Natural killer cell (primary cell): ENCODE results near the gene DCUN1D2. TPM values are rescaled to one million over a fixed set of nuclear protein-coding genes. Genes with fewer than 3 reads are reported as not detected.
"Not testable (repeated sequence)": the region's sequence is repeated elsewhere in the genome, so short reads cannot be mapped to it uniquely, and the experiment has no call there.

Experiments
- ATAC-seq, 3 donors: fragments of 150-1000 bp in 2 of 3; fragments of 200-7000 bp in 1 of 3; cut with Tn5 transposase; 1 replicate in 1 of 3; 2 replicates in 2 of 3; pipeline ENCODE4 v1.10.0; 2021; ENCODE audit warnings: mild to moderate bottlenecking in 2 of 3, moderate library complexity in 2 of 3
- DNase-seq, 2 donors: peaks; one replicate each; pipeline versions ENCODE4 v3.0.0 to v3.0.0-alpha.2; 2013 to 2021; ENCODE audit warnings: mixed read lengths in 1 of 2
- H3K27ac ChIP-seq: one replicate; pipeline ENCODE4 v1.5.1; 2013; ENCODE audit warnings: mild to moderate bottlenecking, low read length
- H3K27me3 ChIP-seq: one replicate; pipeline ENCODE4 v1.6.1; 2013; ENCODE audit warnings: low read length; ENCODE audit not compliant: control insufficient read depth, insufficient read depth
- H3K36me3 ChIP-seq: one replicate; pipeline ENCODE4 v1.6.1; 2013; ENCODE audit warnings: low read length; ENCODE audit not compliant: control insufficient read depth, insufficient read depth
- H3K4me1 ChIP-seq: one replicate; pipeline ENCODE4 v1.6.1; 2013; ENCODE audit warnings: low read length; ENCODE audit not compliant: control insufficient read depth, insufficient read depth
- H3K4me3 ChIP-seq: one replicate; pipeline ENCODE4 v1.5.1; 2013; ENCODE audit warnings: low read length
- H3K9me3 ChIP-seq: one replicate; pipeline ENCODE4 v1.6.1; 2013; ENCODE audit warnings: low read length; ENCODE audit not compliant: control insufficient read depth, insufficient read depth
- H3K27ac Mint-ChIP-seq, 2 donors: one replicate each; pipeline ENCODE4 v1.8.0; 2022; ENCODE audit warnings: mild to moderate bottlenecking in 2 of 2, mixed read lengths in 2 of 2, moderate library complexity in 1 of 2
- H3K27me3 Mint-ChIP-seq, 2 donors: one replicate each; pipeline ENCODE4 v1.8.0; 2022; ENCODE audit warnings: low read depth in 2 of 2, mixed read lengths in 2 of 2
- H3K36me3 Mint-ChIP-seq: one replicate; pipeline ENCODE4 v1.8.0; 2022; ENCODE audit warnings: mixed read lengths
- H3K4me1 Mint-ChIP-seq, 2 donors: one replicate each; pipeline ENCODE4 v1.8.0; 2022; ENCODE audit warnings: mixed read lengths in 2 of 2
- H3K4me3 Mint-ChIP-seq: one replicate; pipeline ENCODE4 v1.8.0; 2022; ENCODE audit warnings: mild to moderate bottlenecking, moderate library complexity, mixed read lengths
- H3K9me3 Mint-ChIP-seq, 2 donors: one replicate each; pipeline ENCODE4 v1.8.0; 2022; ENCODE audit warnings: mixed read lengths in 2 of 2
- WGBS: methylation state at CpG from one replicate; pipeline ENCODE4 v1.1.7; 2013; ENCODE audit warnings: missing lambda C conversion rate; ENCODE audit not compliant: insufficient coverage; 5-methylcytosine and 5-hydroxymethylcytosine counted together
- intact Hi-C: fragments of 100-400 bp; cut with micrococcal nuclease; formaldehyde crosslinking; loops from one replicate; pipeline ENCODE4 v1.14.2; 2022
- total RNA-seq, 4 donors: library from RNA; stranded (reverse); fragments of 120-200 nt in 1 of 4; gene quantifications; one replicate each; pipeline versions ENCODE4 v1.2.3 to v1.2.4, GENCODE V29; 2013 to 2022
- TF ChIP-seq, protein P1 (sequence below): fragments of 200-600 bp; IDR thresholded peaks from one replicate; pipeline ENCODE4 v1.8.0; 2022; ENCODE audit warnings: antibody characterized with exemption

DCUN1D2 gene
- total RNA-seq, 3 donors from 2014 or later (not counting 1 experiment from before 2014, with no cell fraction given), result 26.1 to 33.9 (median 27.1) TPM

DNA sequence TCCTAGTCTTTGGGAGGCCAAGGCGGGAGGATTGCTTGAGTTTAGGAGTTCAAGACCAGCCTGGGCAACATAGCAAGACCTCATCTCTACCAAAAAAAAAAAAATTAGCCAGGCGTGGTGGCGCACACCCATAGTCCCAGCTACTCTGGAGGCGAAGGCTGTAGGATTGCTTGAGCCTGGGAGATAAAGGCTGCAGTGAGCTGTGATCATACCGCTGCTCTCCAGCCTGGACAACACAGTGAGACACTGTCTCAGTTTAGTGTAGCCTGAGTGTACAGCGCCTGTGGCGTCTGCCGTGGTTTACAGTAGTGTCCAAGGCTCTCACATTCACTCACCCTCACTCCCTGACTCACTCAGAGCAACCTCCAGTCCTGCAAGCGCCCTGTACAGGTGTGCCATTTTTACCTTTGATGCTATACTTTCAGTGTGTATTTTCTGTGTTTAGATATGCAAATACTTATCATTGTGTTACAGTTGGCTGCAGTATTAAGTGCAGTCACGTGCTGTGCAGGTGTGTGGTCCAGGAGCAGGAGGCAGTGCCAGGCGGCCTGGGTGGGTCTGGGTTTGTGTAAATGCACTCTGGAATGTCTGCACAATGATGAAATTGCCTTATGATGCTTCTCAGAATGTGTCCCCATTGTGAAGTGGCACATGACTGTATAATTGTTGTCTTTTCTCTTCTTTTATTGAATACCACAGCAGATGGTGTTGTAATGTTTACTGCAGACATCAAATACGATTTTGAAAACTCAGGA, 36.1 kb upstream of the DCUN1D2 start:
- no peak overlapping the region for H3K27ac Mint-ChIP-seq
- Histone ChIP-seq H3K9me3 (no peaks in the 10 kb centered on the region), H3K27me3 (no peaks in the 10 kb centered on the region), H3K27ac (no peak overlapping the region), H3K36me3 (peaks cover 16% of the 10 kb centered on the region), H3K4me1 (peaks cover 5% of the 10 kb centered on the region), H3K4me3 (no peak overlapping the region)
- no peaks in the 10 kb centered on the region for H3K27me3 Mint-ChIP-seq
- intact Hi-C loops, result no loop called here
- no peak overlapping the region for H3K4me3 Mint-ChIP-seq
- peaks cover 0 to 8% of the 10 kb centered on the region in 2 donors for H3K4me1 Mint-ChIP-seq
- 93% methylated on average over 11 of the region's 12 CpGs for WGBS
- no peaks in the 10 kb centered on the region for H3K36me3 Mint-ChIP-seq
- DNase-seq, result no peak
- ATAC-seq, result no peak
- TF ChIP-seq, protein P1, sequence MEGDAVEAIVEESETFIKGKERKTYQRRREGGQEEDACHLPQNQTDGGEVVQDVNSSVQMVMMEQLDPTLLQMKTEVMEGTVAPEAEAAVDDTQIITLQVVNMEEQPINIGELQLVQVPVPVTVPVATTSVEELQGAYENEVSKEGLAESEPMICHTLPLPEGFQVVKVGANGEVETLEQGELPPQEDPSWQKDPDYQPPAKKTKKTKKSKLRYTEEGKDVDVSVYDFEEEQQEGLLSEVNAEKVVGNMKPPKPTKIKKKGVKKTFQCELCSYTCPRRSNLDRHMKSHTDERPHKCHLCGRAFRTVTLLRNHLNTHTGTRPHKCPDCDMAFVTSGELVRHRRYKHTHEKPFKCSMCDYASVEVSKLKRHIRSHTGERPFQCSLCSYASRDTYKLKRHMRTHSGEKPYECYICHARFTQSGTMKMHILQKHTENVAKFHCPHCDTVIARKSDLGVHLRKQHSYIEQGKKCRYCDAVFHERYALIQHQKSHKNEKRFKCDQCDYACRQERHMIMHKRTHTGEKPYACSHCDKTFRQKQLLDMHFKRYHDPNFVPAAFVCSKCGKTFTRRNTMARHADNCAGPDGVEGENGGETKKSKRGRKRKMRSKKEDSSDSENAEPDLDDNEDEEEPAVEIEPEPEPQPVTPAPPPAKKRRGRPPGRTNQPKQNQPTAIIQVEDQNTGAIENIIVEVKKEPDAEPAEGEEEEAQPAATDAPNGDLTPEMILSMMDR, result no peak
- no peaks in the 10 kb centered on the region for H3K9me3 Mint-ChIP-seq

DNA sequence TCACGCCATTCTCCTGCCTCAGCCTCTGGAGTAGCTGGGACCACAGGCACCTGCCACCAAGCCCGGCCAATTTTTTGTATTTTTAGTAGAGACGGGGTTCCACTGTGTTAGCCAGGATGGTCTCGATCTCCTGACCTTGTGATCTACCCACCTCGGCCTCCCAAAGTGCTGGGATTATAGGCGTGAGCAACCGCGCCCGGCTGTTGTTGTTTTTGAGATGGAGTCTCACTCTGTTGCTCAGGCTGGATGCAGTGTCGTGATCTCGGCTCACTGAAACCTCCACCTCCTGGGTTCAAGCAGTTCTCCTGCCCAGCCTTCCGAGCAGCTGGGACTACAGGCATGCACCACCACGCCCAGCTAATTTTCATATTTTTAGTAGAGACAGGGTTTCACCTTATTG, 31.9 kb upstream of the DCUN1D2 start:
- H3K27ac ChIP-seq, H3K27me3 Mint-ChIP-seq, H3K27ac Mint-ChIP-seq, H3K4me3 ChIP-seq, H3K9me3 ChIP-seq, H3K4me1 ChIP-seq, ATAC-seq, intact Hi-C loops, H3K9me3 Mint-ChIP-seq, H3K36me3 Mint-ChIP-seq, H3K27me3 ChIP-seq, DNase-seq, H3K4me3 Mint-ChIP-seq: not testable (repeated sequence)
- peaks cover 12 to 21% of the 10 kb centered on the region in 2 donors for H3K4me1 Mint-ChIP-seq
- WGBS, result 94% methylated on average over 12 of the region's 13 CpGs
- peaks cover 13% of the 10 kb centered on the region for H3K36me3 ChIP-seq

DNA sequence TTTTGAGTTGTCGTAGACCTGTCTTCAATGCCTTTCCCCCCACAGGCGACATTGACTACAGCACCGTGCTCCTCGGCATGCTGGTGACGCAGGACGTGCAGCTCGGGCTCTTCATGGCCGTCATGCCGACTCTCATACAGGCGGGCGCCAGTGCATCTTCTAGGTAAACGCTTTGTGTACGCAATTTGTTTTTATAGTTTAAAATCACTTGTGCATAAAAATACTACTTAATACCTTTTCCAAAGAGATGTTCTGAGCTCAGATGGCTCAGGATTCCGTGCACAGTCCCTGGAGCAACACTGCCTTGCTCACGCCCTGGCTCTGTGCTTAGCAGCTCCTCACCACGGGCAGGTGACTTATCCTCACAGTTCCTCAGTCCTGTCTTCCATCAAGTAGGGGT, 30.1 kb upstream of the DCUN1D2 start:
- DNase-seq, result no peak
- Mint-ChIP-seq H3K36me3 (no peaks in the 10 kb centered on the region), H3K9me3 (no peaks in the 10 kb centered on the region), H3K4me3 (no peak overlapping the region), H3K27ac (no peak overlapping the region), H3K4me1 (peaks cover 13 to 23% of the 10 kb centered on the region in 2 donors), H3K27me3 (no peaks in the 10 kb centered on the region)
- Histone ChIP-seq H3K27me3 (no peaks in the 10 kb centered on the region), H3K27ac (no peak overlapping the region), H3K4me3 (no peak overlapping the region), H3K9me3 (no peaks in the 10 kb centered on the region), H3K36me3 (peaks cover 11% of the 10 kb centered on the region), H3K4me1 (peaks cover 6% of the 10 kb centered on the region)
- TF ChIP-seq, protein P1, result no peak
- 98% methylated on average over 16 of the region's 16 CpGs for WGBS
- intact Hi-C loops, result no loop called here
- no peak for ATAC-seq

DNA sequence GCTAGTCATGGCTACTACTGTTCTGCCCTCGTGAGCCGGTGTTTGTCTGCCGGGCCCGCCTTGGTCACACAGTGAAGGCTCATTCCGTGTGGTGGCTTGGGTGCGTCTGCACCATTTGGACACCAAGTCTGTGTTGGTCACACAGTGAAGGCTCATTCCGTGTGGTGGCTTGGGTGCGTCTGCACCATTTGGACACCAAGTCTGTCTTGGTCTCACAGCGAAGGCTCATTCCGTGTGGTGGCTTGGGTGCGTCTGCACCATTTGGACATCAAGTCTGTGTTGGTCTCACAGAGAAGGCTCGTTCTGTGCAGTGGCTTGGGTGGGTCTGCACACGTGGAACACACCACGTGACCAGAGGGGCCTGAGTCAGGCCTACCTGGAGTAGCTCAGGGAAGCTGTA, 29.0 kb upstream of the DCUN1D2 start:
- no peak for DNase-seq
- intact Hi-C loops, result no loop called here
- Mint-ChIP-seq H3K4me1 (peaks cover 13 to 23% of the 10 kb centered on the region in 2 donors), H3K4me3 (no peak overlapping the region), H3K9me3 (no peaks in the 10 kb centered on the region), H3K36me3 (no peaks in the 10 kb centered on the region), H3K27ac (no peak overlapping the region), H3K27me3 (no peaks in the 10 kb centered on the region)
- WGBS, result 97% methylated on average over 14 of the region's 14 CpGs
- no peak for ATAC-seq
- Histone ChIP-seq H3K4me3 (no peak overlapping the region), H3K27ac (no peak overlapping the region), H3K27me3 (no peaks in the 10 kb centered on the region), H3K36me3 (peaks cover 4% of the 10 kb centered on the region), H3K4me1 (peaks cover 6% of the 10 kb centered on the region), H3K9me3 (no peaks in the 10 kb centered on the region)
- TF ChIP-seq, protein P1, result no peak
